CD14-positive monocyte (primary cell): ENCODE results near the gene MYO5B. TPM values are rescaled to one million over a fixed set of nuclear protein-coding genes. Genes with fewer than 3 reads are reported as not detected.
"Not testable (repeated sequence)": the region's sequence is repeated elsewhere in the genome, so short reads cannot be mapped to it uniquely, and the experiment has no call there.

Experiments used
- DNase-seq, 3 donors: peaks; one replicate each; pipeline ENCODE4 v3.0.0-alpha.2; 2011 to 2022
- H2AFZ ChIP-seq: 2 replicates; pipeline ENCODE4 v1.6.0; 2012; ENCODE audit warnings: mild to moderate bottlenecking, low read depth, low read length, inconsistent platforms; ENCODE audit not compliant: insufficient read depth, poor library complexity, severe bottlenecking
- H3K27ac ChIP-seq, 2 donors: 1 replicate in 1 of 2; 2 replicates in 1 of 2; pipeline ENCODE4 v1.5.1; 2012 to 2013; ENCODE audit warnings: low read length in 2 of 2, control low read depth in 1 of 2, inconsistent platforms in 1 of 2, low read depth in 1 of 2, mild to moderate bottlenecking in 1 of 2
- H3K27me3 ChIP-seq, 2 donors: one replicate each; pipeline versions ENCODE4 v1.6.0 to v1.6.1; 2011 to 2013; ENCODE audit warnings: low read length in 2 of 2; ENCODE audit not compliant: control insufficient read depth in 2 of 2, insufficient read depth in 2 of 2
- H3K36me3 ChIP-seq, 2 donors: replicated peaks in 1 of 2; 1 replicate in 1 of 2; 2 replicates in 1 of 2; pipeline versions ENCODE4 v1.5.1 to v1.6.1; 2012 to 2013; ENCODE audit warnings: low read length in 2 of 2, control low read depth in 1 of 2, inconsistent platforms in 1 of 2, mild to moderate bottlenecking in 1 of 2; ENCODE audit not compliant: insufficient read depth in 2 of 2, control insufficient read depth in 1 of 2
- H3K4me1 ChIP-seq, 2 donors: 1 replicate in 1 of 2; 2 replicates in 1 of 2; pipeline versions ENCODE4 v1.5.1 to v1.6.1; 2012 to 2013; ENCODE audit warnings: low read length in 2 of 2, control low read depth in 1 of 2, inconsistent platforms in 1 of 2, mild to moderate bottlenecking in 1 of 2, moderate library complexity in 1 of 2; ENCODE audit not compliant: insufficient read depth in 2 of 2, control insufficient read depth in 1 of 2
- H3K4me2 ChIP-seq: replicated peaks from 2 replicates; pipeline ENCODE3; 2012; ENCODE audit warnings: low read length, moderate library complexity, mild to moderate bottlenecking; ENCODE audit not compliant: poor library complexity, severe bottlenecking; ENCODE audit errors: extremely low read depth
- H3K4me3 ChIP-seq, 3 experiments: fragments of 200-600 bp in 1 of 3; sonication (generic) in 1 of 3; replicated peaks in 1 of 3; 1 replicate in 2 of 3; 2 replicates in 1 of 3; pipeline ENCODE4 v1.5.1; 2011 to 2013; ENCODE audit warnings: low read length in 3 of 3, mild to moderate bottlenecking in 3 of 3, control low read depth in 2 of 3, low read depth in 2 of 3, inconsistent platforms in 1 of 3, moderate library complexity in 1 of 3
- H3K79me2 ChIP-seq: 2 replicates; pipeline ENCODE4 v1.6.0; 2012; ENCODE audit warnings: mild to moderate bottlenecking, control low read depth, inconsistent platforms, low read length, moderate library complexity; ENCODE audit not compliant: insufficient read depth
- H3K9ac ChIP-seq: 2 replicates; pipeline ENCODE4 v1.6.0; 2017; ENCODE audit warnings: low read length, mild to moderate bottlenecking; ENCODE audit not compliant: insufficient read depth, poor library complexity, severe bottlenecking
- H3K9me3 ChIP-seq, 2 donors: replicated peaks in 1 of 2; 1 replicate in 1 of 2; 2 replicates in 1 of 2; pipeline versions ENCODE4 v1.5.1 to v1.6.1; 2012 to 2013; ENCODE audit warnings: low read length in 2 of 2, control low read depth in 1 of 2; ENCODE audit not compliant: control insufficient read depth in 1 of 2, insufficient read depth in 1 of 2
- H4K20me1 ChIP-seq: 2 replicates; pipeline ENCODE4 v1.6.0; 2012; ENCODE audit warnings: mild to moderate bottlenecking, low read length, control low read depth, moderate library complexity; ENCODE audit not compliant: insufficient read depth
- H3K27ac Mint-ChIP-seq, 7 donors: one replicate each; pipeline ENCODE4 v1.8.0; 2020; ENCODE audit warnings: mild to moderate bottlenecking in 7 of 7, mixed read lengths in 7 of 7, moderate library complexity in 6 of 7, inconsistent platforms in 2 of 7
- H3K27me3 Mint-ChIP-seq, 3 donors: one replicate each; pipeline ENCODE4 v1.8.0; 2021 to 2022; ENCODE audit warnings: low read depth in 3 of 3, mild to moderate bottlenecking in 3 of 3, mixed read lengths in 3 of 3, moderate library complexity in 3 of 3, inconsistent platforms in 1 of 3
- H3K36me3 Mint-ChIP-seq, 2 donors: one replicate each; pipeline ENCODE4 v1.8.0; 2020; ENCODE audit warnings: mixed read lengths in 2 of 2, inconsistent platforms in 1 of 2, mild to moderate bottlenecking in 1 of 2
- H3K4me1 Mint-ChIP-seq: one replicate; pipeline ENCODE4 v1.8.0; 2020; ENCODE audit warnings: mild to moderate bottlenecking, mixed read lengths
- H3K4me3 Mint-ChIP-seq, 2 donors: one replicate each; pipeline ENCODE4 v1.8.0; 2020; ENCODE audit warnings: mild to moderate bottlenecking in 2 of 2, mixed read lengths in 2 of 2, moderate library complexity in 1 of 2
- H3K9me3 Mint-ChIP-seq, 7 donors: one replicate each; pipeline ENCODE4 v1.8.0; 2020 to 2022; ENCODE audit warnings: mixed read lengths in 7 of 7, mild to moderate bottlenecking in 6 of 7, moderate library complexity in 6 of 7, inconsistent platforms in 2 of 7
- WGBS: methylation state at CpG from one replicate; pipeline ENCODE4 v1.1.5; 2013; ENCODE audit warnings: missing lambda C conversion rate; ENCODE audit not compliant: insufficient coverage; 5-methylcytosine and 5-hydroxymethylcytosine counted together
- intact Hi-C, 2 donors: fragments of 100-400 bp; cut with micrococcal nuclease; formaldehyde crosslinking; loops; one replicate each; pipeline versions ENCODE4 v1.15.0 to v1.15.1; 2023
- polyA plus RNA-seq, 3 donors: library from polyadenylated mRNA; depleted of rRNA in 1 of 3; unstranded in 2 of 3; stranded (reverse) in 1 of 3; fragments of 300-500 nt in 2 of 3; fragments of >200 nt in 1 of 3; fragmentation: Illumina TruSeq in 2 of 3; gene quantifications; 1 replicate in 2 of 3; 2 replicates in 1 of 3; pipeline ENCODE4 v1.2.3, GENCODE V29; 2012 to 2021
- TF ChIP-seq, protein P1 (sequence below): fragments of 200-600 bp; IDR thresholded peaks from one replicate; pipeline ENCODE4 v1.8.0; 2022; ENCODE audit warnings: antibody characterized with exemption, mild to moderate bottlenecking

The MYO5B gene
- polyA plus RNA-seq, 3 donors, result 0.04 TPM; not detected in 2

DNA sequence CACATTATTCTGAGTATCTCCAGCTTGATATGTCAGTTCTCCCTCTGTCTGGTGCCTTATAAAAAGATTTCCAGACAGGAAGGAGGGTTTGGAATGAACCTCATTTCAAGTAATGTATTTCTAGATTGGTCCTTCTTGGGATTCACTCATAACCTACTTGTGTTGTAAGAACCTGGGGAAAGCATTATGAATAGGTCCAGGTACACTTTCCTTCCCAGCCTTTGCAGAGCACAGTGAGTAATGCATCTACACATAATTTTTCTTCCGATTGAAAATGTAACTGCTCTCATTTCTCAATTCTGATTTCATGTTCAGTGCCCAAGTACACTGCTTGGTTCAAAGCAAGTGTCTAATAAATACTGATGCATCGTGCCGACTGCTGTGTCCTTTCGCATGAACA, 356.6 kb downstream of the MYO5B start:
- DNase-seq, result no peak
- peaks cover 0 to 2% of the 10 kb centered on the region in 2 donors for H3K27me3 ChIP-seq
- H3K9me3 ChIP-seq, result no peaks in the 10 kb centered on the region
- Mint-ChIP-seq H3K4me3 (no peak overlapping the region), H3K4me1 (no peaks in the 10 kb centered on the region), H3K27me3 (peaks cover 0 to 8% (median 5%) of the 10 kb centered on the region in 3 donors), H3K27ac (no peak overlapping the region), H3K9me3 (peaks cover 0 to 3% (median 0%) of the 10 kb centered on the region in 7 donors), H3K36me3 (no peaks in the 10 kb centered on the region)
- intact Hi-C loops, result no loop called here
- H3K9ac ChIP-seq, result no peak overlapping the region
- TF ChIP-seq, protein P1, sequence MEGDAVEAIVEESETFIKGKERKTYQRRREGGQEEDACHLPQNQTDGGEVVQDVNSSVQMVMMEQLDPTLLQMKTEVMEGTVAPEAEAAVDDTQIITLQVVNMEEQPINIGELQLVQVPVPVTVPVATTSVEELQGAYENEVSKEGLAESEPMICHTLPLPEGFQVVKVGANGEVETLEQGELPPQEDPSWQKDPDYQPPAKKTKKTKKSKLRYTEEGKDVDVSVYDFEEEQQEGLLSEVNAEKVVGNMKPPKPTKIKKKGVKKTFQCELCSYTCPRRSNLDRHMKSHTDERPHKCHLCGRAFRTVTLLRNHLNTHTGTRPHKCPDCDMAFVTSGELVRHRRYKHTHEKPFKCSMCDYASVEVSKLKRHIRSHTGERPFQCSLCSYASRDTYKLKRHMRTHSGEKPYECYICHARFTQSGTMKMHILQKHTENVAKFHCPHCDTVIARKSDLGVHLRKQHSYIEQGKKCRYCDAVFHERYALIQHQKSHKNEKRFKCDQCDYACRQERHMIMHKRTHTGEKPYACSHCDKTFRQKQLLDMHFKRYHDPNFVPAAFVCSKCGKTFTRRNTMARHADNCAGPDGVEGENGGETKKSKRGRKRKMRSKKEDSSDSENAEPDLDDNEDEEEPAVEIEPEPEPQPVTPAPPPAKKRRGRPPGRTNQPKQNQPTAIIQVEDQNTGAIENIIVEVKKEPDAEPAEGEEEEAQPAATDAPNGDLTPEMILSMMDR, result no peak
- H3K36me3 ChIP-seq, result no peaks in the 10 kb centered on the region
- H3K27ac ChIP-seq, result no peak overlapping the region
- H3K79me2 ChIP-seq, result no peaks in the 10 kb centered on the region
- H3K4me2 ChIP-seq, result no peak overlapping the region
- no peak overlapping the region for H2AFZ ChIP-seq
- 100% methylated on average over 1 of the region's 4 CpGs for WGBS
- no peaks in the 10 kb centered on the region for H4K20me1 ChIP-seq
- H3K4me3 ChIP-seq, result no peak overlapping the region
- H3K4me1 ChIP-seq, result no peaks in the 10 kb centered on the region

DNA sequence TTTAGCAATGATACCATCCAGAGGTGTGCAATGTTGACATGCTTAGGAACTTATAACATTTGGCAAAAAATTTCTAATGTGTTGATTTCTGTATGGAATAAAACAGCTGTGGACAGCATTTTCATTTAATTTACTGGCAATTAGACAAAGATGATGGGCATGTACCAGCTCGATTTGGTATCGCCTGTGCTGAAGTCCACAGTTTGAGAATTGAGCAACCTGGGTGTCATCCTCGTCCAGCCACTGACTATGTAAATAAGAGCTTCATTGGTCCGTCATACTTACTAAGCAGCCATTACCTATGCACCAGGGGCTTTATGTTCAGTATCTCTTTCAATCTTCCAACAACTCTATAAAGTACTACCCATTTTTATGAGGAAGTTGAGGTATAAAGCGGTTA, 357.1 kb downstream of the MYO5B start:
- no peak overlapping the region for H3K9ac ChIP-seq
- intact Hi-C loops, result no loop called here
- peaks cover 0 to 4% of the 10 kb centered on the region in 2 donors for H3K27me3 ChIP-seq
- H4K20me1 ChIP-seq, result no peaks in the 10 kb centered on the region
- Mint-ChIP-seq H3K9me3 (peaks cover 0 to 3% (median 0%) of the 10 kb centered on the region in 7 donors), H3K27ac (no peak overlapping the region), H3K36me3 (no peaks in the 10 kb centered on the region), H3K27me3 (peaks cover 0 to 8% (median 5%) of the 10 kb centered on the region in 3 donors), H3K4me3 (no peak overlapping the region), H3K4me1 (no peaks in the 10 kb centered on the region)
- no peak overlapping the region for H3K4me3 ChIP-seq
- no peaks in the 10 kb centered on the region for H3K4me1 ChIP-seq
- H2AFZ ChIP-seq, result no peak overlapping the region
- no peaks in the 10 kb centered on the region for H3K36me3 ChIP-seq
- 92% methylated on average over 3 of the region's 5 CpGs for WGBS
- H3K4me2 ChIP-seq, result no peak overlapping the region
- TF ChIP-seq, protein P1, result no peak
- DNase-seq, result no peak
- no peak overlapping the region for H3K27ac ChIP-seq
- H3K9me3 ChIP-seq, result no peaks in the 10 kb centered on the region
- H3K79me2 ChIP-seq, result no peaks in the 10 kb centered on the region

DNA sequence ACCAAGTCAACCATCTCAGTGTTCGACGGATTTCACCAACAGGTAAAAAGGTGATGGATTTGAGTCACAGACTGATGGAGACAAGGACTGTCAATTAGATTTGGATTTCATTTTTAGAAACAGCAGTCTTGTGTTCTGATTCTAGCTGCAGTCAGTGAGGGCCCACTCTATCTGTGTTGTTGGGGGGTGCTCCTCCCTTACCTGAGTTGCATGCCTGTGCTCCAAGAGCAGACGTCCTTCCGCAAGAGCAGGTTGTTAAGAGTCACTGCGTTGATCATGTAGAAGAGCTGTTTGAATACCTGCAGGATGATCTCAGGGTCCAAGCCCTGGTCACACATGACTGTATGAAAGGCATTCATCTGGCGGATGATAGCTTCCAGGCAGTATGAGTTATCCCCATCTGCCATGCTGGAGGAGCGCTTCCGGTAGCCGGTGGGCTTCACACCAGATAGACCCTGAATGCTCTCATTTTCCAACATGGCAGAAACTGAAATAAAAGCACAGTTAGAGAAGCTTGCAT, 357.6 kb downstream of the MYO5B start:
- H2AFZ ChIP-seq, intact Hi-C loops, H3K27me3 Mint-ChIP-seq, H3K27ac Mint-ChIP-seq, H3K27ac ChIP-seq, H3K4me1 Mint-ChIP-seq, H3K79me2 ChIP-seq, H4K20me1 ChIP-seq, H3K9me3 ChIP-seq, H3K4me3 ChIP-seq, H3K4me1 ChIP-seq, H3K4me3 Mint-ChIP-seq, H3K36me3 Mint-ChIP-seq, H3K9ac ChIP-seq, H3K36me3 ChIP-seq, H3K27me3 ChIP-seq, H3K9me3 Mint-ChIP-seq, H3K4me2 ChIP-seq, DNase-seq: not testable (repeated sequence)
- WGBS, result 97% methylated on average over 5 of the region's 9 CpGs
